ENCODE results near the gene NYNRIN. TPM values are rescaled to one million over a fixed set of nuclear protein-coding genes. Genes with fewer than 3 reads are reported as not detected.

The NYNRIN gene
- total and polyA plus RNA-seq, 2 experiments from 2014 or later: 3.1 to 20.0 TPM

- TF ChIP-seq ZNF462 (CRISPR knock-in tag; IDR thresholded peaks at IDR 0.05) (no peak), ZNF114 (CRISPR knock-in tag; IDR thresholded peaks at IDR 0.05) (no peak), REST (IDR thresholded peaks at IDR 0.05; ENCODE audit: unreplicated experiment) (no peak), ZNF331 (CRISPR knock-in tag; IDR thresholded peaks at IDR 0.05; ENCODE audit: low read depth) (no peak), NANOG (IDR thresholded peaks at IDR 0.05; ENCODE audit: borderline replicate concordance) (no peak), STAT1 (IDR thresholded peaks at IDR 0.05; ENCODE audit: unreplicated experiment) (no peak), POLR2AphosphoS5 (IDR thresholded peaks at IDR 0.05; ENCODE audit: low read depth) (no peak)
These were observed 59.9 kb downstream of the NYNRIN start (continued) for GRCh38 chr14:24458736-24459135.

All from GM23338 (cell line).